Tibial nerve (tissue), 4 donors: ENCODE results near the gene VN1R4.

Experiments used
- CTCF ChIP-seq, 5 experiments: fragments of 200-600 bp in 3 of 5; fragments of 450-650 bp in 2 of 5; sonication (generic) in 3 of 5; IDR thresholded peaks; one replicate each; pipeline ENCODE4 v1.5.1; 2016 to 2019; ENCODE audit warnings: antibody characterized with exemption in 5 of 5, mild to moderate bottlenecking in 3 of 5, moderate library complexity in 2 of 5
- EP300 ChIP-seq, 2 donors: sonication (generic); formaldehyde crosslinking; IDR thresholded peaks; one replicate each; pipeline ENCODE4 v1.6.1; 2017; ENCODE audit warnings: antibody characterized with exemption in 2 of 2, mild to moderate bottlenecking in 1 of 2
- POLR2A ChIP-seq, 2 donors: fragments of 450-650 bp; IDR thresholded peaks; one replicate each; pipeline ENCODE4 v1.6.1; 2017; ENCODE audit warnings: antibody characterized with exemption in 2 of 2, mild to moderate bottlenecking in 2 of 2, moderate library complexity in 2 of 2

GRCh38 chr19:53294786-53295441, 27.4 kb upstream of the VN1R4 start:
- TF ChIP-seq CTCF (IDR thresholded peaks at IDR 0.05) (no peak), EP300 (IDR thresholded peaks at IDR 0.05) (no peak), POLR2A (IDR thresholded peaks at IDR 0.05) (no peak)
